Measurements from ENCODE around the gene RNLS. TPM values are rescaled to one million over a fixed set of nuclear protein-coding genes. Genes with fewer than 3 reads are reported as not detected.
A peak's percentile ranks its signal among the peaks of the same experiment; 100 is the strongest.

Gene RNLS
- total and polyA plus RNA-seq, 5 experiments from 2014 or later, result 2.2 to 3.8 (median 3.1) TPM

GRCh38 chr10:88237896-88238614, 345.1 kb downstream of the RNLS start:
- Mint-ChIP-seq H3K9me3 (no peaks in the 10 kb centered on the region), H3K4me1 (peaks cover 3 to 16% (median 8%) of the 10 kb centered on the region in 4 donors), H3K27ac (no peak overlapping the region), H3K4me3 (no peak overlapping the region), H3K27me3 (no peaks in the 10 kb centered on the region), H3K36me3 (no peaks in the 10 kb centered on the region)
- DNase-seq (no peak), ATAC-seq (no peak)
- POLR2A ChIA-PET, result no interaction called here

GRCh38 chr10:88236121-88236743, 346.9 kb downstream of the RNLS start:
- Mint-ChIP-seq H3K36me3 (no peaks in the 10 kb centered on the region), H3K9me3 (no peaks in the 10 kb centered on the region), H3K27me3 (no peaks in the 10 kb centered on the region), H3K27ac (no peak overlapping the region), H3K4me3 (no peak overlapping the region), H3K4me1 (peaks cover 3 to 16% (median 8%) of the 10 kb centered on the region in 4 donors)
- ATAC-seq, result no peak
- POLR2A ChIA-PET, result no interaction called here
- DNase-seq, result no peak

GRCh38 chr10:88234297-88234696, 348.8 kb downstream of the RNLS start:
- peak overlapping the region in 2 of 10 donors; percentile 37 to 74 for H3K27ac Mint-ChIP-seq

GRCh38 chr10:88233870-88234269, 349.2 kb downstream of the RNLS start:
- Mint-ChIP-seq H3K27me3 (no peaks in the 10 kb centered on the region), H3K36me3 (peaks cover 0 to 5% (median 0%) of the 10 kb centered on the region in 3 donors)

More at GRCh38 chr10:88234297-88234696, 348.8 kb downstream of the RNLS start:
- DNase-seq (no peak), ATAC-seq (no peak)
- Mint-ChIP-seq H3K27me3 (no peaks in the 10 kb centered on the region), H3K9me3 (peaks cover 0 to 8% (median 0%) of the 10 kb centered on the region in 9 donors), H3K4me1 (peaks cover 3 to 16% (median 8%) of the 10 kb centered on the region in 4 donors), H3K4me3 (no peak overlapping the region), H3K36me3 (peaks cover 0 to 5% (median 0%) of the 10 kb centered on the region in 3 donors)
- POLR2A ChIA-PET, result no interaction called here

GRCh38 chr10:88232983-88233543, 350.1 kb downstream of the RNLS start:
- ATAC-seq, result no peak
- H3K27ac Mint-ChIP-seq, result no peak overlapping the region

More at GRCh38 chr10:88233870-88234269, 349.2 kb downstream of the RNLS start:
- POLR2A ChIA-PET, result no interaction called here
- DNase-seq (no peak), ATAC-seq (no peak)
- H3K4me1 Mint-ChIP-seq, result peaks cover 3 to 16% (median 7%) of the 10 kb centered on the region in 4 donors
- H3K4me3 Mint-ChIP-seq, result no peak overlapping the region
- H3K9me3 Mint-ChIP-seq, result peaks cover 0 to 8% (median 0%) of the 10 kb centered on the region in 9 donors
- H3K27ac Mint-ChIP-seq, result no peak overlapping the region

GRCh38 chr10:88232029-88232895, 350.9 kb downstream of the RNLS start:
- no peak overlapping the region for H3K27ac Mint-ChIP-seq
- no peak for ATAC-seq

More at GRCh38 chr10:88232983-88233543, 350.1 kb downstream of the RNLS start:
- H3K9me3 Mint-ChIP-seq, result peaks cover 0 to 8% (median 0%) of the 10 kb centered on the region in 9 donors
- no peak overlapping the region for H3K4me3 Mint-ChIP-seq
- POLR2A ChIA-PET, result no interaction called here
- peaks cover 3 to 16% (median 8%) of the 10 kb centered on the region in 4 donors for H3K4me1 Mint-ChIP-seq
- DNase-seq, result no peak
- H3K36me3 Mint-ChIP-seq, result peaks cover 0 to 5% (median 0%) of the 10 kb centered on the region in 3 donors
- H3K27me3 Mint-ChIP-seq, result no peaks in the 10 kb centered on the region

GRCh38 chr10:88230251-88230650, 352.9 kb downstream of the RNLS start:
- no peak for ATAC-seq
- POLR2A ChIA-PET, result no interaction called here
- peaks cover 0 to 3% (median 0%) of the 10 kb centered on the region in 4 donors for H3K4me1 Mint-ChIP-seq
- H3K9me3 Mint-ChIP-seq, result peaks cover 0 to 8% (median 0%) of the 10 kb centered on the region in 9 donors
- H3K27ac Mint-ChIP-seq, result no peak overlapping the region
- DNase-seq, result no peak
- H3K4me3 Mint-ChIP-seq, result no peak overlapping the region
- peaks cover 0 to 5% (median 0%) of the 10 kb centered on the region in 3 donors for H3K36me3 Mint-ChIP-seq
- no peaks in the 10 kb centered on the region for H3K27me3 Mint-ChIP-seq

More at GRCh38 chr10:88232029-88232895, 350.9 kb downstream of the RNLS start:
- DNase-seq, result no peak
- POLR2A ChIA-PET, result no interaction called here
- Mint-ChIP-seq H3K27me3 (no peaks in the 10 kb centered on the region), H3K9me3 (peaks cover 0 to 8% (median 0%) of the 10 kb centered on the region in 9 donors), H3K36me3 (peaks cover 0 to 5% (median 0%) of the 10 kb centered on the region in 3 donors), H3K4me1 (peaks cover 3 to 14% (median 8%) of the 10 kb centered on the region in 4 donors), H3K4me3 (no peak overlapping the region)

- Mint-ChIP-seq H3K4me3 (no peak overlapping the region), H3K27ac (no peak overlapping the region), H3K9me3 (peaks cover 0 to 8% (median 0%) of the 10 kb centered on the region in 9 donors), H3K27me3 (no peaks in the 10 kb centered on the region), H3K4me1 (peaks cover 0 to 3% (median 0%) of the 10 kb centered on the region in 4 donors), H3K36me3 (peaks cover 0 to 5% (median 0%) of the 10 kb centered on the region in 3 donors)
- ATAC-seq (no peak), DNase-seq (no peak)
- POLR2A ChIA-PET, result no interaction called here
These were observed 355.0 kb downstream of the RNLS start for GRCh38 chr10:88228130-88228529.

GRCh38 chr10:88227342-88228018, 355.6 kb downstream of the RNLS start:
- H3K27me3 Mint-ChIP-seq, result no peaks in the 10 kb centered on the region
- ATAC-seq, result no peak

GRCh38 chr10:88226891-88227290, 356.2 kb downstream of the RNLS start:
- Mint-ChIP-seq H3K4me3 (no peak overlapping the region), H3K36me3 (peaks cover 0 to 5% (median 0%) of the 10 kb centered on the region in 3 donors), H3K9me3 (peaks cover 0 to 8% (median 0%) of the 10 kb centered on the region in 9 donors), H3K27ac (no peak overlapping the region), H3K27me3 (no peaks in the 10 kb centered on the region), H3K4me1 (peaks cover 0 to 3% (median 0%) of the 10 kb centered on the region in 4 donors)
- POLR2A ChIA-PET, result no interaction called here
- DNase-seq (no peak), ATAC-seq (no peak)

More at GRCh38 chr10:88227342-88228018, 355.6 kb downstream of the RNLS start:
- H3K9me3 Mint-ChIP-seq, result peaks cover 0 to 8% (median 0%) of the 10 kb centered on the region in 9 donors
- no peak for DNase-seq
- peaks cover 0 to 5% (median 0%) of the 10 kb centered on the region in 3 donors for H3K36me3 Mint-ChIP-seq
- no peak overlapping the region for H3K27ac Mint-ChIP-seq
- no peak overlapping the region for H3K4me3 Mint-ChIP-seq
- H3K4me1 Mint-ChIP-seq, result peaks cover 0 to 3% (median 0%) of the 10 kb centered on the region in 4 donors
- POLR2A ChIA-PET, result no interaction called here

- no peak for DNase-seq
- Mint-ChIP-seq H3K27me3 (no peaks in the 10 kb centered on the region), H3K4me3 (no peak overlapping the region), H3K4me1 (peaks cover 0 to 3% (median 0%) of the 10 kb centered on the region in 4 donors), H3K9me3 (peaks cover 0 to 8% (median 0%) of the 10 kb centered on the region in 9 donors), H3K27ac (no peak overlapping the region), H3K36me3 (peaks cover 0 to 5% (median 0%) of the 10 kb centered on the region in 3 donors)
- ATAC-seq, result no peak
- POLR2A ChIA-PET, result no interaction called here
These were observed 357.0 kb downstream of the RNLS start for GRCh38 chr10:88226071-88226659.
